ENCODE measurements around the gene ASB1.

Gene ASB1

GRCh38 chr2:238484522-238485452, 58.1 kb downstream of the ASB1 start:
- WGBS, 2 donors (ENCODE audit: extremely low coverage in 2 of 2, insufficient read length in 2 of 2, insufficient replicate concordance in 1 of 2) = no CpG with 5 or more reads among the region's 23 CpGs

GRCh38 chr2:238486123-238486848, 59.6 kb downstream of the ASB1 start:
- Histone ChIP-seq H4K91ac (ENCODE audit: low read depth, low read length, poor library complexity) (peak overlapping the region; percentile 99), H3K4me3 (ENCODE audit: low read length in 2 of 2) (peak overlapping the region in 1 of 2 donors; percentile 78), H2BK120ac (ENCODE audit: low read depth, low read length) (peak overlapping the region; percentile 16), H3K14ac (ENCODE audit: low read length) (peak overlapping the region; percentile 99), H3K36me3 (replicated peaks in 1 of 2; ENCODE audit: control insufficient read depth in 2 of 2, insufficient read depth in 2 of 2, low read length in 2 of 2) (peaks cover 0 to 8% of the 10 kb centered on the region in 2 donors), H3K4me2 (ENCODE audit: insufficient read depth, low read length, poor library complexity, severe bottlenecking) (peak overlapping the region; percentile 13), H3K9me3 (replicated peaks in 1 of 2; ENCODE audit: control insufficient read depth in 2 of 2, insufficient read depth in 1 of 2, low read depth in 1 of 2, low read length in 2 of 2) (peaks cover 0 to 23% of the 10 kb centered on the region in 2 donors), H3K4ac (ENCODE audit: low read length) (peak overlapping the region; percentile 87), H2AK5ac (ENCODE audit: low read depth, low read length) (peak overlapping the region; percentile 35), H2BK12ac (ENCODE audit: low read length) (peak overlapping the region; percentile 92), H3K18ac (ENCODE audit: low read length) (peak overlapping the region; percentile 35), H2BK15ac (ENCODE audit: low read length) (peak overlapping the region; percentile 24), H4K8ac (ENCODE audit: low read depth, low read length) (peak overlapping the region; percentile 100), H3K27ac (replicated peaks; ENCODE audit: low read length) (no peak overlapping the region), H3K4me1 (ENCODE audit: control insufficient read depth in 2 of 2, insufficient read depth in 1 of 2, low read depth in 1 of 2, low read length in 2 of 2) (peaks cover 4 to 15% of the 10 kb centered on the region in 2 donors), H3K79me1 (ENCODE audit: low read depth, low read length) (peaks cover 13% of the 10 kb centered on the region), H2BK5ac (ENCODE audit: low read length) (no peak overlapping the region), H3K9ac (ENCODE audit: low read depth, low read length, poor library complexity) (peak overlapping the region; percentile 73), H3K27me3 (ENCODE audit: control insufficient read depth in 3 of 3, insufficient read depth in 3 of 3, low read depth in 1 of 3, low read length in 3 of 3) (peaks cover 0 to 16% (median 0%) of the 10 kb centered on the region in 3 experiments), H3K23ac (ENCODE audit: low read depth, low read length, poor library complexity) (peak overlapping the region; percentile 92), H2AFZ (ENCODE audit: low read length) (no peak overlapping the region)
- WGBS, 2 donors (ENCODE audit: extremely low coverage in 2 of 2, insufficient read length in 2 of 2, insufficient replicate concordance in 1 of 2) = no CpG with 5 or more reads among the region's 5 CpGs
- DNase-seq (ENCODE audit: low spot score) = no peak

More at GRCh38 chr2:238484522-238485452, 58.1 kb downstream of the ASB1 start:
- Histone ChIP-seq H2AK5ac (ENCODE audit: low read depth, low read length) (no peak overlapping the region), H2BK120ac (ENCODE audit: low read depth, low read length) (no peak overlapping the region), H4K91ac (ENCODE audit: low read depth, low read length, poor library complexity) (peak overlapping the region; percentile 87), H4K8ac (ENCODE audit: low read depth, low read length) (no peak overlapping the region), H3K4me3 (ENCODE audit: low read length in 2 of 2) (peak overlapping the region in 1 of 2 donors; percentile 78), H2BK5ac (ENCODE audit: low read length) (peak overlapping the region; percentile 60), H3K9ac (ENCODE audit: low read depth, low read length, poor library complexity) (peak overlapping the region; percentile 86), H3K14ac (ENCODE audit: low read length) (peak overlapping the region; percentile 99), H3K4me1 (ENCODE audit: control insufficient read depth in 2 of 2, insufficient read depth in 1 of 2, low read depth in 1 of 2, low read length in 2 of 2) (peaks cover 0 to 15% of the 10 kb centered on the region in 2 donors), H2BK15ac (ENCODE audit: low read length) (peak overlapping the region; percentile 21), H3K23ac (ENCODE audit: low read depth, low read length, poor library complexity) (peak overlapping the region; percentile 92), H2AFZ (ENCODE audit: low read length) (no peak overlapping the region), H3K36me3 (replicated peaks in 1 of 2; ENCODE audit: control insufficient read depth in 2 of 2, insufficient read depth in 2 of 2, low read length in 2 of 2) (peaks cover 0 to 8% of the 10 kb centered on the region in 2 donors), H3K79me1 (ENCODE audit: low read depth, low read length) (peaks cover 13% of the 10 kb centered on the region), H3K4ac (ENCODE audit: low read length) (peak overlapping the region; percentile 78), H3K4me2 (ENCODE audit: insufficient read depth, low read length, poor library complexity, severe bottlenecking) (no peak overlapping the region), H3K27ac (replicated peaks; ENCODE audit: low read length) (no peak overlapping the region), H3K27me3 (ENCODE audit: control insufficient read depth in 3 of 3, insufficient read depth in 3 of 3, low read depth in 1 of 3, low read length in 3 of 3) (peaks cover 0 to 16% (median 0%) of the 10 kb centered on the region in 3 experiments), H3K18ac (ENCODE audit: low read length) (peak overlapping the region; percentile 60), H3K9me3 (replicated peaks in 1 of 2; ENCODE audit: control insufficient read depth in 2 of 2, insufficient read depth in 1 of 2, low read depth in 1 of 2, low read length in 2 of 2) (peaks cover 9 to 26% of the 10 kb centered on the region in 2 donors), H2BK12ac (ENCODE audit: low read length) (peak overlapping the region; percentile 87)
- no peak for DNase-seq (ENCODE audit: low spot score)

GRCh38 chr2:238487134-238487533, 60.4 kb downstream of the ASB1 start:
- H2BK5ac ChIP-seq (ENCODE audit: low read length) = no peak overlapping the region
- no peak overlapping the region for H3K14ac ChIP-seq (ENCODE audit: low read length)
- peak overlapping the region in 1 of 2 donors; percentile 78 for H3K4me3 ChIP-seq (ENCODE audit: low read length in 2 of 2)
- H3K27me3 ChIP-seq (ENCODE audit: control insufficient read depth in 3 of 3, insufficient read depth in 3 of 3, low read depth in 1 of 3, low read length in 3 of 3) = peaks cover 0 to 16% (median 0%) of the 10 kb centered on the region in 3 experiments
- H2BK15ac ChIP-seq (ENCODE audit: low read length) = no peak overlapping the region
- no peak overlapping the region for H3K27ac ChIP-seq (replicated peaks; ENCODE audit: low read length)
- H2AFZ ChIP-seq (ENCODE audit: low read length) = no peak overlapping the region
- peak overlapping the region; percentile 33 for H4K8ac ChIP-seq (ENCODE audit: low read depth, low read length)
- peaks cover 0 to 8% of the 10 kb centered on the region in 2 donors for H3K36me3 ChIP-seq (replicated peaks in 1 of 2; ENCODE audit: control insufficient read depth in 2 of 2, insufficient read depth in 2 of 2, low read length in 2 of 2)
- H3K23ac ChIP-seq (ENCODE audit: low read depth, low read length, poor library complexity) = peak overlapping the region; percentile 92
- peaks cover 6 to 15% of the 10 kb centered on the region in 2 donors for H3K4me1 ChIP-seq (ENCODE audit: control insufficient read depth in 2 of 2, insufficient read depth in 1 of 2, low read depth in 1 of 2, low read length in 2 of 2)
- peak overlapping the region; percentile 73 for H3K9ac ChIP-seq (ENCODE audit: low read depth, low read length, poor library complexity)
- peak overlapping the region; percentile 35 for H2BK12ac ChIP-seq (ENCODE audit: low read length)
- no peak for DNase-seq (ENCODE audit: low spot score)
- no peak overlapping the region for H4K91ac ChIP-seq (ENCODE audit: low read depth, low read length, poor library complexity)
- peaks cover 0 to 23% of the 10 kb centered on the region in 2 donors for H3K9me3 ChIP-seq (replicated peaks in 1 of 2; ENCODE audit: control insufficient read depth in 2 of 2, insufficient read depth in 1 of 2, low read depth in 1 of 2, low read length in 2 of 2)
- H2BK120ac ChIP-seq (ENCODE audit: low read depth, low read length) = no peak overlapping the region
- no CpG with 5 or more reads among the region's 14 CpGs for WGBS, 2 donors (ENCODE audit: extremely low coverage in 2 of 2, insufficient read length in 2 of 2, insufficient replicate concordance in 1 of 2)
- H3K79me1 ChIP-seq (ENCODE audit: low read depth, low read length) = peaks cover 13% of the 10 kb centered on the region
- H3K18ac ChIP-seq (ENCODE audit: low read length) = no peak overlapping the region
- no peak overlapping the region for H3K4me2 ChIP-seq (ENCODE audit: insufficient read depth, low read length, poor library complexity, severe bottlenecking)
- no peak overlapping the region for H2AK5ac ChIP-seq (ENCODE audit: low read depth, low read length)
- H3K4ac ChIP-seq (ENCODE audit: low read length) = no peak overlapping the region
